T-helper 9 cell (primary cell): ENCODE results near the gene YPEL2.
"Not testable (repeated sequence)": the region's sequence is repeated elsewhere in the genome, so short reads cannot be mapped to it uniquely, and the experiment has no call there.

Experiments used
- DNase-seq: peaks from one replicate; pipeline ENCODE4 v3.0.0-alpha.2; 2020

The YPEL2 gene

GRCh38 chr17:59378675-59379074, 47.2 kb downstream of the YPEL2 start:
- DNase-seq = no peak

- DNase-seq = no peak
Measured at GRCh38 chr17:59380474-59380873, 49.0 kb downstream of the YPEL2 start.

- no peak for DNase-seq
Measured at GRCh38 chr17:59381716-59382570, 50.5 kb downstream of the YPEL2 start.

- no peak for DNase-seq
Measured at GRCh38 chr17:59383893-59384292, 52.4 kb downstream of the YPEL2 start.

- no peak for DNase-seq
Measured at GRCh38 chr17:59387351-59388068, 56.1 kb downstream of the YPEL2 start.

- no peak for DNase-seq
Measured at GRCh38 chr17:59388069-59388556, 56.7 kb downstream of the YPEL2 start.

GRCh38 chr17:59389066-59389465, 57.6 kb downstream of the YPEL2 start:
- no peak for DNase-seq

GRCh38 chr17:59391021-59391420, 59.6 kb downstream of the YPEL2 start:
- DNase-seq = no peak

- DNase-seq = no peak
Measured at GRCh38 chr17:59392973-59393679, 61.7 kb downstream of the YPEL2 start.

GRCh38 chr17:59393742-59394410, 62.4 kb downstream of the YPEL2 start:
- not testable (repeated sequence) for DNase-seq

GRCh38 chr17:59396134-59396826, 64.8 kb downstream of the YPEL2 start:
- DNase-seq = no peak

- no peak for DNase-seq
Measured at GRCh38 chr17:59397316-59398073, 66.0 kb downstream of the YPEL2 start.

- no peak for DNase-seq
Measured at GRCh38 chr17:59399914-59400313, 68.5 kb downstream of the YPEL2 start.

GRCh38 chr17:59400858-59401257, 69.4 kb downstream of the YPEL2 start:
- DNase-seq = no peak

GRCh38 chr17:59401274-59401673, 69.8 kb downstream of the YPEL2 start:
- DNase-seq = no peak

GRCh38 chr17:59401725-59402124, 70.3 kb downstream of the YPEL2 start:
- DNase-seq = no peak

- no peak for DNase-seq
Measured at GRCh38 chr17:59402760-59403159, 71.3 kb downstream of the YPEL2 start.

- DNase-seq = no peak
Measured at GRCh38 chr17:59404471-59404870, 73.0 kb downstream of the YPEL2 start.

GRCh38 chr17:59405944-59406705, 74.7 kb downstream of the YPEL2 start:
- no peak for DNase-seq

- DNase-seq = no peak
Measured at GRCh38 chr17:59406808-59407381, 75.4 kb downstream of the YPEL2 start.
